Caco-2 (cell line): Measurements from ENCODE around the gene MDN1. TPM values are rescaled to one million over a fixed set of nuclear protein-coding genes. Genes with fewer than 3 reads are reported as not detected.

Source experiments
- BruUV-seq: library from RNA; stranded (reverse); fragments of 400-500 nt; replicated peaks from 2 replicates; lab custom pipeline; 2021; lab: Mats Ljungman, UMichigan
- CTCF ChIA-PET: fragments of 300-600 bp; sonication (Branson Sonifier 250); formaldehyde crosslinking; loops from one replicate; lab custom pipeline; 2022; ENCODE audit warnings: antibody characterized with exemption; lab: Charles Lee
- POLR2A ChIA-PET: fragments of 300-600 bp; sonication (Branson Sonifier 250); formaldehyde crosslinking; loops from one replicate; lab custom pipeline; 2022; ENCODE audit warnings: antibody characterized with exemption; lab: Charles Lee
- DNase-seq, 2 experiments: peaks; one replicate each; pipeline versions ENCODE4 v3.0.0 to v3.0.0-alpha.2; 2020 to 2022
- H3K27me3 ChIP-seq: replicated peaks from 2 replicates; pipeline ENCODE4 v1.6.0; 2011; ENCODE audit warnings: low read length; ENCODE audit not compliant: control insufficient read depth, insufficient read depth
- H3K36me3 ChIP-seq: 2 replicates; pipeline ENCODE4 v1.5.1; 2011; ENCODE audit warnings: low read length; ENCODE audit not compliant: control insufficient read depth, insufficient read depth
- H3K4me1 ChIP-seq: fragments of 250-450 bp; sonication (Bioruptor Pico); 2 replicates; pipeline ENCODE4 v1.5.1; 2020; ENCODE audit warnings: mild to moderate bottlenecking
- H3K4me3 ChIP-seq: 2 replicates; pipeline ENCODE4 v1.5.1; 2011; ENCODE audit warnings: low read depth, mild to moderate bottlenecking, control low read depth, low read length
- H3K9me3 ChIP-seq: fragments of 250-450 bp; sonication (Bioruptor Pico); 2 replicates; pipeline ENCODE4 v1.5.1; 2020; ENCODE audit warnings: mild to moderate bottlenecking, moderate library complexity
- H3K27ac Mint-ChIP-seq: one replicate; pipeline ENCODE4 v1.8.0; 2022; ENCODE audit warnings: mixed read lengths; ENCODE audit not compliant: unreplicated experiment
- H3K27me3 Mint-ChIP-seq: one replicate; pipeline ENCODE4 v1.8.0; 2022; ENCODE audit warnings: mixed read lengths; ENCODE audit not compliant: insufficient read depth, unreplicated experiment
- H3K36me3 Mint-ChIP-seq: one replicate; pipeline ENCODE4 v1.8.0; 2022; ENCODE audit warnings: mild to moderate bottlenecking, mixed read lengths; ENCODE audit not compliant: insufficient read depth, unreplicated experiment
- H3K4me1 Mint-ChIP-seq: one replicate; pipeline ENCODE4 v1.8.0; 2022; ENCODE audit warnings: low read depth, mixed read lengths; ENCODE audit not compliant: unreplicated experiment
- H3K4me3 Mint-ChIP-seq: one replicate; pipeline ENCODE4 v1.8.0; 2022; ENCODE audit warnings: mild to moderate bottlenecking, moderate library complexity, mixed read lengths; ENCODE audit not compliant: unreplicated experiment
- H3K9me3 Mint-ChIP-seq: one replicate; pipeline ENCODE4 v1.8.0; 2022; ENCODE audit warnings: mixed read lengths; ENCODE audit not compliant: unreplicated experiment
- intact Hi-C: fragments of 100-400 bp; cut with micrococcal nuclease; formaldehyde crosslinking; loops from one replicate; pipeline ENCODE4 v1.10.0; 2022; ENCODE audit not compliant: unreplicated experiment
- total RNA-seq: library from RNA; stranded (reverse); gene quantifications from 2 replicates; pipeline ENCODE4 v1.2.3, GENCODE V29; 2022
- TF ChIP-seq, protein P1 (sequence below), 2 experiments: fragments of 200-600 bp in 1 of 2; IDR thresholded peaks; 1 replicate in 1 of 2; 2 replicates in 1 of 2; pipeline versions ENCODE4 v1.5.1 to v1.8.0; 2011 to 2022; ENCODE audit warnings: antibody characterized with exemption in 1 of 2, control low read depth in 1 of 2, inconsistent platforms in 1 of 2, low read depth in 1 of 2, low read length in 1 of 2, mild to moderate bottlenecking in 1 of 2, moderate library complexity in 1 of 2; ENCODE audit not compliant: insufficient read depth in 1 of 2, severe bottlenecking in 1 of 2, unreplicated experiment in 1 of 2

Gene MDN1
- total RNA-seq, 1 experiment from 2014 or later = 49.0 TPM

DNA sequence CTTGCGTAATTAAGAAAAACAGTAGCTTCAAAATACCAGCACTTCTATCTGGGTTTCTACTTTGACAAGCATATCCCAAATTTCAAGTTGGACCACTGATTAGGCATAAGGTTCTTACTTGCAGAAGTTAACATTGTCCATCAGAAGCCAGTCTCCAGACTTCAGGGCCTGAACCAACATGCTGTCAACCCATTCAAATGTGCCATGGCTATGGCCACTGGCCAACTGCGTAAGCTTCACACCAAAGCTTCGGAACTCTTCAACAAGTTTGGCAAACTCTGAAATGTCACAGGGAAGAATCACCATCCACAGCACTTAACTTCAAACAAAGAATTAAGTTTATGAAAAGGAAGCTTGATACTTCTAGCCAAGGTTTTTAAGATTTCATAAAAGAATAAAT, 103.1 kb downstream of the MDN1 start:
- BruUV-seq = no TSS peak
- intact Hi-C loops = no loop called here
- CTCF ChIA-PET = no interaction called here
- peaks cover 75% of the 10 kb centered on the region for H3K36me3 Mint-ChIP-seq
- TF ChIP-seq, protein P1, sequence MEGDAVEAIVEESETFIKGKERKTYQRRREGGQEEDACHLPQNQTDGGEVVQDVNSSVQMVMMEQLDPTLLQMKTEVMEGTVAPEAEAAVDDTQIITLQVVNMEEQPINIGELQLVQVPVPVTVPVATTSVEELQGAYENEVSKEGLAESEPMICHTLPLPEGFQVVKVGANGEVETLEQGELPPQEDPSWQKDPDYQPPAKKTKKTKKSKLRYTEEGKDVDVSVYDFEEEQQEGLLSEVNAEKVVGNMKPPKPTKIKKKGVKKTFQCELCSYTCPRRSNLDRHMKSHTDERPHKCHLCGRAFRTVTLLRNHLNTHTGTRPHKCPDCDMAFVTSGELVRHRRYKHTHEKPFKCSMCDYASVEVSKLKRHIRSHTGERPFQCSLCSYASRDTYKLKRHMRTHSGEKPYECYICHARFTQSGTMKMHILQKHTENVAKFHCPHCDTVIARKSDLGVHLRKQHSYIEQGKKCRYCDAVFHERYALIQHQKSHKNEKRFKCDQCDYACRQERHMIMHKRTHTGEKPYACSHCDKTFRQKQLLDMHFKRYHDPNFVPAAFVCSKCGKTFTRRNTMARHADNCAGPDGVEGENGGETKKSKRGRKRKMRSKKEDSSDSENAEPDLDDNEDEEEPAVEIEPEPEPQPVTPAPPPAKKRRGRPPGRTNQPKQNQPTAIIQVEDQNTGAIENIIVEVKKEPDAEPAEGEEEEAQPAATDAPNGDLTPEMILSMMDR (IDR thresholded peaks at IDR 0.05; ENCODE audit: insufficient read depth in 1 of 2, low read depth in 1 of 2, low read length in 1 of 2, severe bottlenecking in 1 of 2, unreplicated experiment in 1 of 2) = no peak
- H3K4me1 Mint-ChIP-seq = no peaks in the 10 kb centered on the region
- no peak for DNase-seq
- Histone ChIP-seq H3K36me3 (0 out of 2 replicates have a peak, but pooled peaks cover 1% of the 10 kb centered on the region), H3K27me3 (no peaks in the 10 kb centered on the region), H3K4me3 (no peak overlapping the region), H3K4me1 (no peaks in the 10 kb centered on the region), H3K9me3 (no peaks in the 10 kb centered on the region)
- H3K9me3 Mint-ChIP-seq = no peaks in the 10 kb centered on the region
- H3K27ac Mint-ChIP-seq = no peak overlapping the region
- POLR2A ChIA-PET = no interaction called here
- H3K4me3 Mint-ChIP-seq = no peak overlapping the region
- H3K27me3 Mint-ChIP-seq = no peaks in the 10 kb centered on the region

DNA sequence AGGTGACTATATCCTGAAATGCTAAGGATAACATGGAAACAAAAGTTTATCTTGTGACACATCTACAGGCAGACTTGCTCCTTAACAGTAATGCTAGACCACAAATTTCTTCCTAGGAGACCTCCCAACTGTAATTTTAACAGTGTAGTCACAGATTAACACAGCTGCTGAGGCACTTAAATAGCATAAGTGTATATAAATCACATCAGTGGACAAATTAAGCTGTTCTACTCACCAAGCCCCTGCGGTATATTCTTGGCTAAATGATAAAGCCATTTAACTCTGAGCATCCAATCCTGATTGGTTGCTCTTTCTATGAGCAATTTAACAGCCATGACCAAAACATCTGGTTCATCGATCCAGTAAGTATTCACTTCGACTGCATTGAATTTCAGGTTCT, 107.8 kb downstream of the MDN1 start:
- ChIA-PET POLR2A (no interaction called here), CTCF (no interaction called here)

DNA sequence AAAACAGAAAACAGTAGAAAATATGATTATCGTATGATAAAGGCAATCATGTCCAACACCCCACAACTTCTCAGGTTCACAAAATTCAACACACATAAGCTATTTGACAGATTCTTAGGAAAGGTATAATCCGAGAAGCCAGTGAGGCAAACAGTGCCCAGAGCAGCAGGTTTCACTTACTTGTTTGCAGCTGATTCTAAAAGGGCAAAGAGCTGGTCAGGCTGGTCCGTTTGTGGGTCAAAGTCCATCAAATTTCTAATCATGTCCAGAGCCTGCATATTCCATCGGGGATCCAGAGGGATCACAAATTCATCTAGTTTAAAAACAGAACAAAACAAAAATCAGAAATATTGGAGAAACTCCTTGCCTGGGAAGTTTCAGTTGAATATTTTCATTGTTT, 111.3 kb downstream of the MDN1 start:
- no peak overlapping the region for H3K4me3 Mint-ChIP-seq
- TF ChIP-seq, protein P1 (IDR thresholded peaks at IDR 0.05; ENCODE audit: insufficient read depth in 1 of 2, low read depth in 1 of 2, low read length in 1 of 2, severe bottlenecking in 1 of 2, unreplicated experiment in 1 of 2) = no peak
- no TSS peak for BruUV-seq
- no peaks in the 10 kb centered on the region for H3K9me3 Mint-ChIP-seq
- Histone ChIP-seq H3K36me3 (peaks cover 2% of the 10 kb centered on the region; the same call in 1 of the 2 replicates), H3K4me1 (0 out of 2 replicates have a peak, but pooled peaks cover 9% of the 10 kb centered on the region), H3K4me3 (no peak overlapping the region), H3K9me3 (no peaks in the 10 kb centered on the region), H3K27me3 (no peaks in the 10 kb centered on the region)
- intact Hi-C loops = no loop called here
- no peak for DNase-seq
- no peak overlapping the region for H3K27ac Mint-ChIP-seq
- ChIA-PET CTCF (no interaction called here), POLR2A (no interaction called here)
- H3K27me3 Mint-ChIP-seq = no peaks in the 10 kb centered on the region
- peaks cover 69% of the 10 kb centered on the region for H3K36me3 Mint-ChIP-seq
- no peaks in the 10 kb centered on the region for H3K4me1 Mint-ChIP-seq

More for the DNA sequence above, 107.8 kb downstream of the MDN1 start:
- Mint-ChIP-seq H3K27me3 (no peaks in the 10 kb centered on the region), H3K36me3 (peaks cover 63% of the 10 kb centered on the region), H3K4me3 (no peak overlapping the region), H3K9me3 (no peaks in the 10 kb centered on the region), H3K4me1 (no peaks in the 10 kb centered on the region), H3K27ac (no peak overlapping the region)
- peaks cover 2% of the 10 kb centered on the region; the same call in 1 of the 2 replicates for H3K36me3 ChIP-seq
- no peak overlapping the region for H3K4me3 ChIP-seq
- H3K9me3 ChIP-seq = no peaks in the 10 kb centered on the region
- no TSS peak for BruUV-seq
- DNase-seq = no peak
- intact Hi-C loops = no loop called here
- 0 out of 2 replicates have a peak, but pooled peaks cover 9% of the 10 kb centered on the region for H3K4me1 ChIP-seq
- H3K27me3 ChIP-seq = no peaks in the 10 kb centered on the region
- TF ChIP-seq, protein P1 (IDR thresholded peaks at IDR 0.05; ENCODE audit: insufficient read depth in 1 of 2, low read depth in 1 of 2, low read length in 1 of 2, severe bottlenecking in 1 of 2, unreplicated experiment in 1 of 2) = no peak
